A549 (cell line): ENCODE data around the gene TMEM100. TPM values are rescaled to one million over a fixed set of nuclear protein-coding genes. Genes with fewer than 3 reads are reported as not detected.

Experiments used
- ATAC-seq, 2 experiments: fragments of 200-7000 bp in 1 of 2; fragments of >200 bp in 1 of 2; cut with Nextera tagmentation in 1 of 2; cut with Tn5 transposase in 1 of 2; 3 replicates each; pipeline versions ENCODE4 v1.8.0 to v1.9.1; 2018 to 2020; ENCODE audit warnings: mild to moderate bottlenecking in 1 of 2, moderate library complexity in 1 of 2
- CTCF ChIA-PET: fragments of 300-600 bp; sonication (Branson Sonifier 250); formaldehyde crosslinking; extraction: SDS; loops from one replicate; lab custom pipeline; 2021; ENCODE audit warnings: antibody characterized with exemption, inconsistent platforms; lab: Yijun Ruan, JAX
- POLR2A ChIA-PET: fragments of 350-600 bp; formaldehyde crosslinking; extraction: SDS; loops from one replicate; lab custom pipeline; 2021; ENCODE audit warnings: antibody characterized with exemption, inconsistent platforms; lab: Yijun Ruan, JAX
- DNase-seq, 2 experiments: peaks; one replicate each; pipeline versions ENCODE4 v3.0.0 to v3.0.0-alpha.2; 2011 to 2016; ENCODE audit warnings: low read depth in 1 of 2, low spot score in 1 of 2
- FAIRE-seq: peaks from 2 replicates; lab custom pipeline; 2011; peaks lifted over from hg19 to GRCh38; lab: Jason Lieb, UNC
- H3K27ac ChIP-seq, 2 experiments: fragments of >200 bp; sonication (Bioruptor Twin); formaldehyde crosslinking; 3 replicates each; pipeline ENCODE4 v1.5.1; 2016 to 2017
- H3K4me1 ChIP-seq: fragments of >200 bp; sonication (Bioruptor Twin); formaldehyde crosslinking; 3 replicates; pipeline ENCODE4 v1.6.1; 2016
- H3K4me2 ChIP-seq: fragments of >200 bp; sonication (Bioruptor Twin); formaldehyde crosslinking; 3 replicates; pipeline ENCODE4 v1.6.1; 2016
- H3K4me3 ChIP-seq: fragments of >200 bp; sonication (Bioruptor Twin); formaldehyde crosslinking; 3 replicates; pipeline ENCODE4 v1.5.1; 2016
- H3K9me3 ChIP-seq: fragments of >200 bp; sonication (Bioruptor Twin); formaldehyde crosslinking; 3 replicates; pipeline ENCODE4 v1.6.1; 2016
- CBX2 ChIP-seq: fragments of 200-600 bp; sonication (generic); IDR thresholded peaks from 2 replicates; pipeline ENCODE4 v1.6.1; 2016; ENCODE audit warnings: low read depth, mild to moderate bottlenecking, borderline replicate concordance
- CBX8 ChIP-seq: fragments of 200-600 bp; sonication (generic); IDR thresholded peaks from 2 replicates; pipeline ENCODE4 v1.6.1; 2016
- EHF ChIP-seq: fragments of 250-450 bp; sonication (Bioruptor Pico); IDR thresholded peaks from 2 replicates; pipeline ENCODE4 v1.5.0; 2020; ENCODE audit warnings: mild to moderate bottlenecking
- EHMT2 ChIP-seq: fragments of 200-600 bp; sonication (generic); IDR thresholded peaks from 2 replicates; pipeline ENCODE4 v1.6.1; 2016; ENCODE audit warnings: antibody characterized with exemption, low read depth, mild to moderate bottlenecking, moderate library complexity
- FOXS1 ChIP-seq: fragments of 250-450 bp; sonication (Bioruptor Pico); IDR thresholded peaks from 2 replicates; pipeline ENCODE4 v1.5.0; 2020; ENCODE audit warnings: mild to moderate bottlenecking, moderate library complexity
- HOXB5 ChIP-seq: fragments of 250-450 bp; sonication (Bioruptor Pico); IDR thresholded peaks from 2 replicates; pipeline ENCODE4 v1.5.0; 2020; ENCODE audit warnings: mild to moderate bottlenecking, moderate library complexity
- JUNB ChIP-seq: fragments of >200 bp; sonication (Bioruptor Twin); formaldehyde crosslinking; IDR thresholded peaks from 2 replicates; pipeline ENCODE4 v1.6.1; 2016
- KDM1A ChIP-seq: fragments of 200-600 bp; sonication (generic); IDR thresholded peaks from 2 replicates; pipeline ENCODE4 v1.6.1; 2016; ENCODE audit warnings: low read depth, mild to moderate bottlenecking
- MYC ChIP-seq: IDR thresholded peaks from 2 replicates; pipeline ENCODE4 v1.6.1; 2012; ENCODE audit warnings: mild to moderate bottlenecking, inconsistent platforms, low read length, improper control_type of control experiment, borderline replicate concordance
- NFE2L2 ChIP-seq: fragments of 150-350 bp; conservative IDR thresholded peaks from 2 replicates; pipeline ENCODE4 v1.6.1; 2014; ENCODE audit warnings: low read length
- POLR2A ChIP-seq: IDR thresholded peaks from 2 replicates; pipeline ENCODE4 v1.6.1; 2012; ENCODE audit warnings: mild to moderate bottlenecking, low read length
- RCOR1 ChIP-seq: fragments of 150-350 bp; IDR thresholded peaks from 2 replicates; pipeline ENCODE4 v1.6.1; 2014; ENCODE audit warnings: antibody characterized with exemption, low read length, low read depth
- REST ChIP-seq: fragments of 200-600 bp; sonication (generic); IDR thresholded peaks from 2 replicates; pipeline ENCODE4 v1.6.1; 2016; ENCODE audit warnings: antibody characterized with exemption, mild to moderate bottlenecking, moderate library complexity
- TFCP2L1 ChIP-seq: fragments of 250-450 bp; sonication (Bioruptor Pico); IDR thresholded peaks from 2 replicates; pipeline ENCODE4 v1.5.0; 2021; ENCODE audit warnings: mild to moderate bottlenecking
- ZNF302 ChIP-seq: fragments of 250-450 bp; sonication (Bioruptor Pico); IDR thresholded peaks from 2 replicates; pipeline ENCODE4 v1.9.0; 2021; ENCODE audit warnings: inconsistent platforms, mild to moderate bottlenecking, moderate library complexity
- WGBS: methylation state at CpG from one replicate; pipeline ENCODE4 v1.1.6; 2017; ENCODE audit errors: missing lambda C conversion rate; 5-methylcytosine and 5-hydroxymethylcytosine counted together
- polyA plus RNA-seq, 4 experiments: library from polyadenylated mRNA; depleted of rRNA in 3 of 4; stranded (reverse); fragments of >200 nt; fragmentation: RNase III in 1 of 4; extraction: RNeasy Plus Mini Kit Qiagen cat#74134 plus additional on column Dnase treatment in 1 of 4; gene quantifications; 2 replicates in 3 of 4; 3 replicates in 1 of 4; pipeline ENCODE4 v1.2.3, GENCODE V29; 2011 to 2017

The TMEM100 gene
- polyA plus RNA-seq, 2 of the 4 experiments (the other 2 are of a cell fraction), result not detected

DNA sequence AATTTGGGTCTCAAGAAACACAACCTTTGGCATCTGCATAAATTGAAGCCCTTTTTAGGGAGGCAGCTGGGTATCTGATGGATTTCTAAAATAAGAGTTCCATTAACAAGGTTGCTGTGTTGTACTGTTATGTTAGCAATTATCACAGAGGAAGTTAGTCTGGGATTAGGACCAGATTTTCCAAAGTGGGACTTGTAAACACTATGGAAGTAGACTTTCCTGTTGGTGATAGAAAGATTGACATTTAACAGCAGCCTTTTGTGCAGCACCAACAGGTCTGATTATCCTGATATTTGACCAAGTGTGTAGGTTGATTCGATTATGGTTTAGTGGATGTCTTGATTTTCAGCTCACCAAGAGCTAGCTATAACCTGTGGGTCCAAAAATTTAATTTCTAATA lies 46.4 kb downstream of the TMEM100 start:
- CTCF ChIA-PET, result no interaction called here
- Histone ChIP-seq H3K4me3 (no peak overlapping the region), H3K27ac (no peak overlapping the region), H3K4me2 (no peak overlapping the region), H3K9me3 (no peaks in the 10 kb centered on the region), H3K4me1 (no peaks in the 10 kb centered on the region)
- ATAC-seq (no peak), DNase-seq (no peak), FAIRE-seq (no peak)
- TF ChIP-seq REST, result no peak
- no peak for TF ChIP-seq EHF (CRISPR knock-in tag)
- no peak for TF ChIP-seq POLR2A
- no peak for TF ChIP-seq ZNF302 (CRISPR knock-in tag)
- no peak for TF ChIP-seq CBX8
- TF ChIP-seq NFE2L2, result no peak
- no peak for TF ChIP-seq KDM1A
- no peak for TF ChIP-seq FOXS1 (CRISPR knock-in tag)
- no peak for TF ChIP-seq CBX2
- no peak for TF ChIP-seq JUNB
- TF ChIP-seq RCOR1, result no peak
- TF ChIP-seq MYC, result no peak
- no peak for TF ChIP-seq TFCP2L1 (CRISPR knock-in tag)
- 0% methylated on average over 1 of the region's 1 CpG for WGBS
- POLR2A ChIA-PET, result no interaction called here

DNA sequence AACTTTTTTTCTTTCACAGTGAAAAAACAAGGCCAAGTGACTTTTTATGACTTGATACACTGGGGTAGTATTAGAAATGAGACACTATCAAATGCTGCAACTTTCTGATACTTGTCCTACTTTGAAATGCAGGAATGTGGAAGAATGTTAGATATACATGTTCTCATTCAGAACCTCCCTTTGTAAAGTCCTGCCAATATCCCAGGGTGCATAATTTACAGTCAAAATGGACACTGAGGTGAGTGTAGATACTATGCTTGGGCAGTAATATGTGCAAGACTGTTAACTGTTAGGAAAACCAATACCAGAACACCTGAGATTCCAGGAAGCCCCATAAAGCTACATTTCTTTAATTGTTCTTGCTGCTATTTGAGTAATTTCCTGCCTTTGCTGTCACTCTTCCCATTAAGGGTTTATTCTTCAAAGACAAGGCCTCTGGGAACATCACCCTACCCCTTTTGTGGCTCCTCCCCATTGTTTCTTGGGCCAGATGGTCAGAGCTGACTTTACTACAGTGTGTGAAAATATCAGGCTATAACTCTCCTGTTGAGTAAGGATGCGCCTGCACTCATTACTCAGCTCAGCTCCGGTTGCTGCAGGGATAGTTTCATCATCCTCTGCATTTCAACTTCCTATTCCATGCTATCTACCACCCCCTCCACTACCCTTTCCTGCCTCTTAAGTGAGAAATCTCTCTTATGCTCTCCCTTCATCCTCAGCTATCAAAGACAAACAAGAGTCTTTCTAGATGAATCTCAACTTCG lies 48.7 kb downstream of the TMEM100 start:
- TF ChIP-seq HOXB5 (no peak), REST (no peak), EHMT2 (no peak), TFCP2L1 (CRISPR knock-in tag) (no peak)
- Histone ChIP-seq H3K9me3 (no peaks in the 10 kb centered on the region), H3K4me2 (no peak overlapping the region), H3K4me1 (no peaks in the 10 kb centered on the region), H3K27ac (no peak overlapping the region), H3K4me3 (no peak overlapping the region)
- 0 out of 6 replicates have a peak, but pooled peaks of 1 of the 2 experiments have one; percentile 24 for ATAC-seq
- DNase-seq, result no peak
- FAIRE-seq, result peak; percentile 72
- POLR2A ChIA-PET, result no interaction called here
- WGBS, result 21% methylated on average over 3 of the region's 3 CpGs
- CTCF ChIA-PET, result interaction anchor here (0.8 to 0.9 kb wide), 2 partner anchors 72 to 147 kb away, joined by 3 to 4 read pairs; no protein-coding TSS in a partner anchor
